A549 (cell line): ENCODE results near the gene IFIT2.

Experiments used
- CEBPB ChIP-seq, 2 experiments: fragments of >200 bp in 1 of 2; sonication (Bioruptor Twin) in 1 of 2; formaldehyde crosslinking in 1 of 2; IDR thresholded peaks; 2 replicates each; pipeline ENCODE4 v1.6.1; 2012 to 2016
- CHD4 ChIP-seq: fragments of 200-600 bp; sonication (generic); IDR thresholded peaks from 2 replicates; pipeline ENCODE4 v1.6.1; 2016; ENCODE audit warnings: antibody characterized with exemption, mild to moderate bottlenecking, borderline replicate concordance
- POLR2A ChIP-seq: IDR thresholded peaks from 2 replicates; pipeline ENCODE4 v1.6.1; 2012; ENCODE audit warnings: mild to moderate bottlenecking, low read length
- RAD21 ChIP-seq, 2 experiments: fragments of >200 bp in 1 of 2; sonication (Bioruptor Twin) in 1 of 2; formaldehyde crosslinking in 1 of 2; IDR thresholded peaks in 1 of 2; conservative IDR thresholded peaks in 1 of 2; 2 replicates in 1 of 2; 3 replicates in 1 of 2; pipeline ENCODE4 v1.6.1; 2012 to 2018; ENCODE audit warnings: inconsistent platforms in 1 of 2
- RNF2 ChIP-seq: fragments of 200-600 bp; sonication (generic); IDR thresholded peaks from 2 replicates; pipeline ENCODE4 v1.6.1; 2016; ENCODE audit warnings: low read depth, mild to moderate bottlenecking, antibody characterized with exemption, moderate library complexity, borderline replicate concordance
- SMC3 ChIP-seq: fragments of >200 bp; sonication (Bioruptor Twin); formaldehyde crosslinking; IDR thresholded peaks from 3 replicates; pipeline ENCODE4 v1.6.1; 2018; ENCODE audit warnings: inconsistent platforms
- TF ChIP-seq, protein P1 (sequence below): fragments of >200 bp; sonication (Bioruptor Twin); formaldehyde crosslinking; IDR thresholded peaks from 3 replicates; pipeline ENCODE4 v1.5.1; 2016
- TF ChIP-seq, protein P2 (sequence below): fragments of 250-450 bp; sonication (Bioruptor Pico); IDR thresholded peaks from 2 replicates; pipeline ENCODE4 v1.5.0; 2021; ENCODE audit warnings: mild to moderate bottlenecking, moderate library complexity, borderline replicate concordance
- TF ChIP-seq, protein P3 (sequence below): fragments of 450-650 bp; IDR thresholded peaks from 2 replicates; pipeline ENCODE4 v1.6.1; 2014; ENCODE audit warnings: antibody characterized with exemption
- TF ChIP-seq, protein P4 (sequence below): IDR thresholded peaks from 2 replicates; pipeline ENCODE4 v1.6.1; 2012

DNA sequence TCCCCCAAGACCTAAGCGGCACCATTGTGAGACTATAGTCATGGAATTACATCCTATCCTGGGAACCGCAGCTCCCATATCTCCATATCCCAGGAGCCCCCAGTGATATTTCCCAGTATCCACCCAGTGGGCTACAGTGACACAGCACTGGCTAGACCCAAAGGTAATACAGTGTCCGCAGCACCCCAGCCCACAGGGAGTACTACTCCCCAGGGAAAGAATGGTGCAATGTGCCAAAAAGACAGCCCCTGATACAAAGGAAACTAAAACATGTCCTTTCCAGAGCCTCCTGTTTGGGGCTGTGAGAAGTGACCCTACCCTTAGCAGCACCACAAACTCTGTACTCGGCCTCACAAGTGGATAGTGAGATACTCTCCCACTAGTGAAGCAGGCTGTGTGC is 4.5 kb upstream of the IFIT2 start:
- TF ChIP-seq, protein P1, sequence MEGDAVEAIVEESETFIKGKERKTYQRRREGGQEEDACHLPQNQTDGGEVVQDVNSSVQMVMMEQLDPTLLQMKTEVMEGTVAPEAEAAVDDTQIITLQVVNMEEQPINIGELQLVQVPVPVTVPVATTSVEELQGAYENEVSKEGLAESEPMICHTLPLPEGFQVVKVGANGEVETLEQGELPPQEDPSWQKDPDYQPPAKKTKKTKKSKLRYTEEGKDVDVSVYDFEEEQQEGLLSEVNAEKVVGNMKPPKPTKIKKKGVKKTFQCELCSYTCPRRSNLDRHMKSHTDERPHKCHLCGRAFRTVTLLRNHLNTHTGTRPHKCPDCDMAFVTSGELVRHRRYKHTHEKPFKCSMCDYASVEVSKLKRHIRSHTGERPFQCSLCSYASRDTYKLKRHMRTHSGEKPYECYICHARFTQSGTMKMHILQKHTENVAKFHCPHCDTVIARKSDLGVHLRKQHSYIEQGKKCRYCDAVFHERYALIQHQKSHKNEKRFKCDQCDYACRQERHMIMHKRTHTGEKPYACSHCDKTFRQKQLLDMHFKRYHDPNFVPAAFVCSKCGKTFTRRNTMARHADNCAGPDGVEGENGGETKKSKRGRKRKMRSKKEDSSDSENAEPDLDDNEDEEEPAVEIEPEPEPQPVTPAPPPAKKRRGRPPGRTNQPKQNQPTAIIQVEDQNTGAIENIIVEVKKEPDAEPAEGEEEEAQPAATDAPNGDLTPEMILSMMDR, result no peak
- TF ChIP-seq, protein P2, sequence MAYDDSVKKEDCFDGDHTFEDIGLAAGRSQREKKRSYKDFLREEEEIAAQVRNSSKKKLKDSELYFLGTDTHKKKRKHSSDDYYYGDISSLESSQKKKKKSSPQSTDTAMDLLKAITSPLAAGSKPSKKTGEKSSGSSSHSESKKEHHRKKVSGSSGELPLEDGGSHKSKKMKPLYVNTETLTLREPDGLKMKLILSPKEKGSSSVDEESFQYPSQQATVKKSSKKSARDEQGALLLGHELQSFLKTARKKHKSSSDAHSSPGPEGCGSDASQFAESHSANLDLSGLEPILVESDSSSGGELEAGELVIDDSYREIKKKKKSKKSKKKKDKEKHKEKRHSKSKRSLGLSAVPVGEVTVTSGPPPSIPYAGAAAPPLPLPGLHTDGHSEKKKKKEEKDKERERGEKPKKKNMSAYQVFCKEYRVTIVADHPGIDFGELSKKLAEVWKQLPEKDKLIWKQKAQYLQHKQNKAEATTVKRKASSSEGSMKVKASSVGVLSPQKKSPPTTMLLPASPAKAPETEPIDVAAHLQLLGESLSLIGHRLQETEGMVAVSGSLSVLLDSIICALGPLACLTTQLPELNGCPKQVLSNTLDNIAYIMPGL (CRISPR knock-in tag), result no peak
- TF ChIP-seq CEBPB (IDR thresholded peaks at IDR 0.05), result no peak
- TF ChIP-seq, protein P3, sequence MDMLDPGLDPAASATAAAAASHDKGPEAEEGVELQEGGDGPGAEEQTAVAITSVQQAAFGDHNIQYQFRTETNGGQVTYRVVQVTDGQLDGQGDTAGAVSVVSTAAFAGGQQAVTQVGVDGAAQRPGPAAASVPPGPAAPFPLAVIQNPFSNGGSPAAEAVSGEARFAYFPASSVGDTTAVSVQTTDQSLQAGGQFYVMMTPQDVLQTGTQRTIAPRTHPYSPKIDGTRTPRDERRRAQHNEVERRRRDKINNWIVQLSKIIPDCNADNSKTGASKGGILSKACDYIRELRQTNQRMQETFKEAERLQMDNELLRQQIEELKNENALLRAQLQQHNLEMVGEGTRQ, result no peak
- TF ChIP-seq SMC3, result no peak
- no peak for TF ChIP-seq POLR2A
- TF ChIP-seq, protein P4, sequence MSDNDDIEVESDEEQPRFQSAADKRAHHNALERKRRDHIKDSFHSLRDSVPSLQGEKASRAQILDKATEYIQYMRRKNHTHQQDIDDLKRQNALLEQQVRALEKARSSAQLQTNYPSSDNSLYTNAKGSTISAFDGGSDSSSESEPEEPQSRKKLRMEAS, result no peak
- TF ChIP-seq CHD4, result no peak
- TF ChIP-seq RAD21 (conservative IDR thresholded peaks at IDR 0.05 in 1 of 2, IDR thresholded peaks at IDR 0.05 in 1 of 2), result no peak
- no peak for TF ChIP-seq RNF2
